IgD-negative memory B cell (primary cell): Measurements from ENCODE around the gene URM1. TPM values are rescaled to one million over a fixed set of nuclear protein-coding genes. Genes with fewer than 3 reads are reported as not detected.

Experiments used
- polyA plus RNA-seq: library from polyadenylated mRNA; unstranded; fragments of 300-500 nt; fragmentation: Illumina TruSeq; gene quantifications from one replicate; pipeline ENCODE4 v1.2.3, GENCODE V29; 2021

URM1 gene
- polyA plus RNA-seq, 1 donor from 2014 or later = 53.9 TPM

Other genes starting within 250 kb of the URM1 start
- gene PTGES2, start 243.6 kb upstream of the URM1 start, polyA plus RNA-seq = 57.4 TPM
- gene LCN2, start 221.9 kb upstream of the URM1 start, polyA plus RNA-seq = 1.5 TPM
- 145 TPM for gene BBLN, start 211.1 kb upstream of the URM1 start, polyA plus RNA-seq
- 37.0 TPM for gene CIZ1, start 179.8 kb upstream of the URM1 start, polyA plus RNA-seq
- gene DNM1, start 168.0 kb upstream of the URM1 start, polyA plus RNA-seq = 0.18 TPM
- gene GOLGA2, start 95.4 kb upstream of the URM1 start, polyA plus RNA-seq = 10.3 TPM
- gene SWI5, start 95.1 kb upstream of the URM1 start, polyA plus RNA-seq = 25.4 TPM
- gene TRUB2, start 48.9 kb upstream of the URM1 start, polyA plus RNA-seq = 27.6 TPM
- gene COQ4, start 48.5 kb upstream of the URM1 start, polyA plus RNA-seq = 36.4 TPM
- gene SLC27A4, start 30.8 kb upstream of the URM1 start, polyA plus RNA-seq = 6.9 TPM
- gene CERCAM, start 49.5 kb downstream of the URM1 start, polyA plus RNA-seq = 0.34 TPM
- 25.2 TPM for gene ODF2, start 84.6 kb downstream of the URM1 start, polyA plus RNA-seq
- gene GLE1, start 133.3 kb downstream of the URM1 start, polyA plus RNA-seq = 25.3 TPM
- gene SPTAN1, start 181.2 kb downstream of the URM1 start, polyA plus RNA-seq = 88.0 TPM